Activated CD8-positive, alpha-beta memory T cell treated with anti-CD3 and anti-CD28 coated beads, Interleukin-2, amount 50 U/mL, for 4 hours (primary cell): ENCODE results near the gene GLRX.
A peak's percentile ranks its signal among the peaks of the same experiment; 100 is the strongest.
"Not testable (repeated sequence)": the region's sequence is repeated elsewhere in the genome, so short reads cannot be mapped to it uniquely, and the experiment has no call there.

Experiments
- DNase-seq: peaks from one replicate; pipeline ENCODE4 v3.0.0-alpha.2; 2020

GLRX gene

GRCh38 chr5:95825495-95825894, 3.0 kb upstream of the GLRX start:
- DNase-seq = no peak

- DNase-seq = no peak
Measured at GRCh38 chr5:95824747-95825146, 2.2 kb upstream of the GLRX start.

- peak; percentile 47 for DNase-seq
Measured at GRCh38 chr5:95823738-95824609, 1.4 kb upstream of the GLRX start.

GRCh38 chr5:95823218-95823737, 752 bp upstream of the GLRX start:
- no peak for DNase-seq

- DNase-seq = no peak
Measured at GRCh38 chr5:95822043-95822541, 434 bp downstream of the GLRX start.

- DNase-seq = no peak
Measured at GRCh38 chr5:95821110-95822021, 1.2 kb downstream of the GLRX start.

- DNase-seq = no peak
Measured at GRCh38 chr5:95818181-95819147, 4.1 kb downstream of the GLRX start.

- peak; percentile 52 for DNase-seq
Measured at GRCh38 chr5:95817430-95817829, 5.1 kb downstream of the GLRX start.

- no peak for DNase-seq
Measured at GRCh38 chr5:95816776-95817175, 5.8 kb downstream of the GLRX start.

- DNase-seq = no peak
Measured at GRCh38 chr5:95816341-95816740, 6.2 kb downstream of the GLRX start.

GRCh38 chr5:95815155-95815729, 7.3 kb downstream of the GLRX start:
- DNase-seq = no peak

GRCh38 chr5:95813035-95813434, 9.5 kb downstream of the GLRX start:
- DNase-seq = not testable (repeated sequence)

GRCh38 chr5:95812074-95812471, 10.5 kb downstream of the GLRX start:
- peak; percentile 30 for DNase-seq

- not testable (repeated sequence) for DNase-seq
Measured at GRCh38 chr5:95811461-95812073, 11.0 kb downstream of the GLRX start.

GRCh38 chr5:95811126-95811423, 11.5 kb downstream of the GLRX start:
- DNase-seq = not testable (repeated sequence)

- DNase-seq = no peak
Measured at GRCh38 chr5:95810305-95811125, 12.0 kb downstream of the GLRX start.

- DNase-seq = no peak
Measured at GRCh38 chr5:95809414-95809960, 13.0 kb downstream of the GLRX start.

GRCh38 chr5:95808686-95809413, 13.7 kb downstream of the GLRX start:
- peak; percentile 75 for DNase-seq

- DNase-seq = no peak
Measured at GRCh38 chr5:95808013-95808685, 14.4 kb downstream of the GLRX start.
